ENCODE data around the gene ZNF335.
"Not testable (repeated sequence)": the region's sequence is repeated elsewhere in the genome, so short reads cannot be mapped to it uniquely, and the experiment has no call there.

ZNF335 gene

GRCh38 chr20:45969712-45970634 lies 2.0 kb downstream of the ZNF335 start:
- DNase-seq, result no peak

GRCh38 chr20:45968801-45969711 lies 2.9 kb downstream of the ZNF335 start:
- no peak for DNase-seq

GRCh38 chr20:45968081-45968671 lies 3.8 kb downstream of the ZNF335 start:
- DNase-seq, result no peak

- no peak for DNase-seq
Observed at GRCh38 chr20:45967551-45968080, 4.4 kb downstream of the ZNF335 start.

GRCh38 chr20:45965169-45966002 lies 6.6 kb downstream of the ZNF335 start:
- no peak for DNase-seq

DNA sequence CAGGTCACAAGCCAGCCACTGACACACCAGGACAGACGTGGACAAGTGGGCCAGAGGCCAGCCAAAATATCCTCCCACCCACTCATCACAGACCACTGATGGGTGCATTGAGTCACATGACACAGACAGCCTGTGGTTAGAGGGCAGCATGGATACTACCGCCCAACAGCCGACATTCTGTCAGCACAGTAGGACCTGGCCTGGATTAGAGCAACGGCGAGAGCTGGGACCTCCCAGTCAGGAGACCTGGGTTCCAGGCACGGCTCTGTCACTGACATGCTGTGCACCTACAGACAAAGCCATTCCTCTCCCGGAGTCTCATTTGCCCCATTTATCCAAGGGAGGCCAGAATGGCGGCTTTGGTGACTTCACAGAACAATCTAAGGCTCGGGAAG lies 8.0 kb downstream of the ZNF335 start:
- DNase-seq, result no peak

GRCh38 chr20:45963059-45964005 lies 8.7 kb downstream of the ZNF335 start:
- no peak for DNase-seq

DNA sequence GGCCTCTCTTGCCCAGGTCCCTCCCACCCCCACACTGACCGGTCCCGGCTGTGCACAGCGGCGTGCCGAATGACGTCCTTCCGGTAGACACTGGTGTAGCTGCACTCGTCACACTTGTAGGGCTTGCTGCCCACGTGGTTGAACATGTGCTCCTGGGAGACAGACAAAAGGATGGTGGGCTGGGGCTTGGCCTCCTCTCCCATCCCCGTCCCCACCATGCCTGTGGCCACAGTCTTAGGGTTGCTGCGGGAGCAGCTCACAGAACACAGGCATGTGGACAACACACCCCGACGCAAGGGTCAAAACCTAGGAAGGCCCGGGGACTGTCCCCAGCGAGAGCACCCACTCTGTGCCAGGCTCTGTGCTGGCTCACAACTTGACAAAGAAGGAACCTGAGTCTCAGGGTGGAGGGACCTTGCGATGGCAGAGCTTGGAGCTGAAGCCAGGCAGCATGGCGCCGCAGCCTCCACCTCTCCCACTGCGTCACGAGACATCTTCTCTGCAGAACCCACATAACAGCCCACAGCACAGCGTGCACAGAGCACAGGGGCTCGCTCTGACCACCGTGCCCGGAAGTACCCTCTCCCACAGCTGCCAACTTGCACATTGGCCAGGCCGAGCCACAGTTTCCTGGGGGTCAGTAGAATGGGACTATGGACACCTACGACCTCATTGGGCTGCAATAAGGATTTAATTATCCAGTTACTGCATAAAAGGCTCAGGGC lies 9.8 kb downstream of the ZNF335 start:
- no peak for DNase-seq

DNA sequence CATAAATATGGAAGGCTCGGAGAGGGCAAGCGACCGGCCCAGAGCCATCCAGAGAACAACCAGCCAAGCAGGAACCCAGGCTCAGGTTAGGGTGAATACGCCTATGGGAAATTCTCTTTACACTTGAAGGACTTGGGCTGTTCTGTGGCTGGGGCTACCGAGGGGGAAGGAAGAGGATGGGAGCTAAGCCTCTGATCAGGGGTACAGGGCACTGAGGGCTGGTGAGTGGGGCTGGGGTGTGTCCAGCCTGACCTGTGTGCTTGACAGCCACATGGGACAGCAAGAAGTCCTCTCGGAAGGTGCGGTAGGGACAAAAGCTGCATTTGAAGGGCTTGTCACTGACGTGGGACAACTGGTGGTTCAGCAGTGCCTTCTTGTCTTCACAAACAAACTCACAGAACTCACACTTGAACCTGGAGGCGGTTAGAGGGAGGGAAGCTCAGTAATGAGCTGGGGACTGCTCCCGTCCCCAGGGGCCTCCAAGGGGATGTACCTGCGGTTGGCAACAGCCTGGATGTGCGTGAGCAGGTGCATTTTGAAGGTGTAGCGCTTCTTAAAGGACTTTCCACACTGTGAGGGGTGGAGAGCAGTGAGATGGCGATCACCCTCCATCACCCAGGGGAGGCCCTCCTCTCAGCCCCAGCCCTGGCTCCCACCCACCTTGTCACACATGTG lies 11.9 kb downstream of the ZNF335 start:
- DNase-seq, result no peak

GRCh38 chr20:45959126-45959525 lies 12.9 kb downstream of the ZNF335 start:
- no peak for DNase-seq

GRCh38 chr20:45958593-45958992 lies 13.4 kb downstream of the ZNF335 start:
- no peak for DNase-seq

DNA sequence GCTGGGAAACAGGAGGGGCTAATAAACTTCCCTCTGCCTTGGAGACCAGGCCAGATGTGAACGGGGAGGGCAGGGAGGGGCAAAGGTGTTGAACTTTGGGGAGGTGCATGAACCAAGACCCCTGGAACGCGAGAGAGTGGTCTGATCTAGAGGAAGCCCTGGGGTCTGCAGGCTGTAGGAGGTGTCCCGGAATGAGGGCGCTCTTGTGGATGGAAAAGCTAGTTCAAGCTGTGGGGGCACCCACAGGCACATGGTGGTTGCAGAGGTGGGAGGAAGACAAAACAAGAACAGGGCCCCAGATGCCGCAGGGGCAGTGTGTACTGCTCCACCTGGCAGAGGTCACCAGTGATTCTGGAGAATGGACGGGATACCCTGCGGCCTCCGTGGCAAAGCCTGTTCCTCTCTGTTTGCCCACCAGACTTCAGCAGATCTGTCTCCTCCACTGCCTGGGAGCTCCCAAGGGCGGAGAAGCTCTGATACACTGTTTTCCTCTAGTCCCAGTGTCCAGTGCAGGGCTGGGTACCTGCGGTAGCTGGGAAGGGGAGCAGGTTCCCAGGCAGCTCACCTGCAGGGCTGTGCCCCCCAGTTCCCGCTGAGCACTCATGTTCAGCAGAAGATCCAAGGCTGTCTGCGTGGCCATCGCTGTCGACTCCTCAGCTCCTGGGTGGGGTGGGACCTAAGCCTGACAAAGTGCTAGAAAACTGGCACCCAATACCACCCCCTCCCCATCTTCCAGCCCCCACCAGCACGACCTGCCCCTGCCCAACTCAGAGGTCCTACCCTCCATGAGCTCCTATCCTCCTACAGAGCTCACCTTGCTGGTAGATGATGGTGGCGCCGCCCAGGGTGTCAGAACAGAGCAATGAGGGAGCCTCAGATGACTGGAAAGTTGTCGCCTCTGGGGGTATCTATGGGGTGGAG lies 14.7 kb downstream of the ZNF335 start:
- DNase-seq, result no peak

- not testable (repeated sequence) for DNase-seq
Observed at GRCh38 chr20:45956326-45956725, 15.7 kb downstream of the ZNF335 start.

DNA sequence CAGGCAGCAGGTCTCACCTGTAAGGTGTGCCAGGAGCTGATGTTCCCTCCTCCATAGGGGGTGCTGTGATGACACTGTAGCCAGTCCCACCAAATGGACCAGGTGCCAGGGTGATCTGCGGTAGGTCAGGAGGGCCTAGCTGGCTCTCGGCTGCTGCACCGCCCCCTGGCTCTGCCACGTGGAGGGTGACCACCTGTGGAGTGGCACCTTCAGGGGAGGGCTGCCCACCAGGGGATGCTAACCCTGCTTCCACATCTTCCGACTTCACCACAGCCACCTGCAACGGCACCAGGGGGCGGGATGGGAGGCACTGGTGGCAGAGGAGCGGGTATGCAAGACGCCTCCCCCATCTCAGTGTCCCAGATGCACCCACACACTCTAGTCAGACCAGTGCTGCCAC lies 18.3 kb downstream of the ZNF335 start:
- DNase-seq, result no peak

GRCh38 chr20:45952861-45953260 lies 19.1 kb downstream of the ZNF335 start:
- DNase-seq, result no peak

GRCh38 chr20:45951925-45952834 lies 19.8 kb downstream of the ZNF335 start:
- no peak for DNase-seq

GRCh38 chr20:45950330-45950646 lies 21.7 kb downstream of the ZNF335 start:
- no peak for DNase-seq
